Upper lobe of left lung (tissue), 6 donors: ENCODE data around the gene QRFP. TPM values are rescaled to one million over a fixed set of nuclear protein-coding genes. Genes with fewer than 3 reads are reported as not detected.

ENCODE experiments used
- ATAC-seq, 2 donors: fragments of 200-7000 bp; cut with Tn5 transposase; one replicate each; pipeline ENCODE4 v1.9.1; 2022; ENCODE audit warnings: mild to moderate bottlenecking in 2 of 2, moderate library complexity in 2 of 2; ENCODE audit not compliant: low FRiP score in 2 of 2
- DNase-seq, 2 donors: peaks; one replicate each; pipeline ENCODE4 v3.0.0-alpha.2; 2019 to 2020
- H3K27ac ChIP-seq, 4 donors: fragments of 200-600 bp; sonication (generic); one replicate each; pipeline ENCODE4 v1.5.1; 2016 to 2019
- H3K27me3 ChIP-seq, 4 donors: fragments of 200-600 bp; sonication (generic); one replicate each; pipeline ENCODE4 v1.5.1; 2017 to 2019
- H3K36me3 ChIP-seq, 4 donors: fragments of 200-600 bp; sonication (generic); one replicate each; pipeline ENCODE4 v1.5.1; 2016 to 2019
- H3K4me1 ChIP-seq, 4 donors: fragments of 200-600 bp; sonication (generic); one replicate each; pipeline ENCODE4 v1.5.1; 2018 to 2019
- H3K4me3 ChIP-seq, 4 donors: fragments of 200-600 bp; sonication (generic); one replicate each; pipeline ENCODE4 v1.5.1; 2017 to 2019; ENCODE audit warnings: mild to moderate bottlenecking in 2 of 4, moderate library complexity in 1 of 4
- H3K9me3 ChIP-seq, 4 donors: fragments of 200-600 bp; sonication (generic); one replicate each; pipeline ENCODE4 v1.5.1; 2018 to 2019
- CTCF ChIP-seq, 6 experiments: fragments of 450-650 bp in 4 of 6; fragments of 200-600 bp in 2 of 6; sonication (generic) in 2 of 6; IDR thresholded peaks; one replicate each; pipeline ENCODE4 v1.5.1; 2016 to 2019; ENCODE audit warnings: antibody characterized with exemption in 6 of 6
- EP300 ChIP-seq, 4 donors: sonication (generic); formaldehyde crosslinking; IDR thresholded peaks; one replicate each; pipeline ENCODE4 v1.5.1; 2017; ENCODE audit warnings: antibody characterized with exemption in 4 of 4, control low read depth in 2 of 4
- POLR2A ChIP-seq, 4 donors: fragments of 450-650 bp; IDR thresholded peaks; one replicate each; pipeline ENCODE4 v1.5.1; 2016 to 2017; ENCODE audit warnings: antibody characterized with exemption in 4 of 4, mild to moderate bottlenecking in 2 of 4
- POLR2AphosphoS5 ChIP-seq, 2 donors: sonication (generic); formaldehyde crosslinking; IDR thresholded peaks; one replicate each; pipeline ENCODE4 v1.5.1; 2017; ENCODE audit warnings: antibody characterized with exemption in 2 of 2
- WGBS, 2 donors: methylation state at CpG; one replicate each; pipeline ENCODE4 v1.1.5; 2017 to 2018; 5-methylcytosine and 5-hydroxymethylcytosine counted together
- total RNA-seq, 6 donors: library from RNA; depleted of rRNA in 4 of 6; stranded (reverse); fragments of >200 nt in 4 of 6; gene quantifications; one replicate each; pipeline versions ENCODE4 v1.1.0 to v1.2.1, GENCODE V29; 2016 to 2021
- donor health status: DM: no; HTN: no; CAD: no; lungs with moderate emphysema.
- donor health status: DM: no; HTN: yes; CAD: no; lungs with severe emphysema.

The QRFP gene
- total RNA-seq, 6 donors from 2014 or later, result not detected

GRCh38 chr9:130930132-130930803 is 33.7 kb upstream of the QRFP start:
- no peak for DNase-seq
- H3K9me3 ChIP-seq, result no peaks in the 10 kb centered on the region
- H3K36me3 ChIP-seq, result no peaks in the 10 kb centered on the region
- no peak for TF ChIP-seq POLR2AphosphoS5 (IDR thresholded peaks at IDR 0.05)
- WGBS, 2 donors, result 84 to 89% methylated on average over 23 of the region's 23 CpGs
- H3K4me3 ChIP-seq, result no peak overlapping the region
- no peak for ATAC-seq
- H3K27ac ChIP-seq, result no peak overlapping the region
- peaks cover 0 to 10% (median 8%) of the 10 kb centered on the region in 4 donors for H3K4me1 ChIP-seq
- H3K27me3 ChIP-seq, result peaks cover 0 to 3% (median 0%) of the 10 kb centered on the region in 4 donors

- 84 to 90% methylated on average over 3 to 23 of the region's 36 CpGs for WGBS, 2 donors
Measured at GRCh38 chr9:130929571-130930038, 33.0 kb upstream of the QRFP start.

GRCh38 chr9:130927995-130928900 is 31.6 kb upstream of the QRFP start:
- TF ChIP-seq CTCF (IDR thresholded peaks at IDR 0.05) (no peak), EP300 (IDR thresholded peaks at IDR 0.05) (no peak), POLR2AphosphoS5 (IDR thresholded peaks at IDR 0.05) (no peak), POLR2A (IDR thresholded peaks at IDR 0.05) (no peak)
- H3K4me3 ChIP-seq, result no peak overlapping the region
- peaks cover 0 to under 1% (median 0%) of the 10 kb centered on the region in 4 donors for H3K27me3 ChIP-seq
- ATAC-seq (no peak), DNase-seq (peak; percentile 41 to 89)
- no peak overlapping the region for H3K27ac ChIP-seq
- 57 to 79% methylated on average over 3 to 14 of the region's 14 CpGs for WGBS, 2 donors
- no peaks in the 10 kb centered on the region for H3K36me3 ChIP-seq
- H3K4me1 ChIP-seq, result peaks cover 0 to 8% (median 4%) of the 10 kb centered on the region in 4 donors
- H3K9me3 ChIP-seq, result no peaks in the 10 kb centered on the region

More at GRCh38 chr9:130929571-130930038, 33.0 kb upstream of the QRFP start:
- no peak for DNase-seq
- Histone ChIP-seq H3K4me1 (peaks cover 0 to 10% (median 6%) of the 10 kb centered on the region in 4 donors), H3K27ac (no peak overlapping the region), H3K9me3 (no peaks in the 10 kb centered on the region), H3K27me3 (peaks cover 0 to 3% (median 0%) of the 10 kb centered on the region in 4 donors), H3K4me3 (no peak overlapping the region), H3K36me3 (no peaks in the 10 kb centered on the region)
- TF ChIP-seq EP300 (IDR thresholded peaks at IDR 0.05), result no peak
- no peak for TF ChIP-seq POLR2AphosphoS5 (IDR thresholded peaks at IDR 0.05)
- TF ChIP-seq POLR2A (IDR thresholded peaks at IDR 0.05), result no peak
- no peak for TF ChIP-seq CTCF (IDR thresholded peaks at IDR 0.05)
- no peak for ATAC-seq

GRCh38 chr9:130927338-130927737 is 30.7 kb upstream of the QRFP start:
- no peak for TF ChIP-seq EP300 (IDR thresholded peaks at IDR 0.05)
- TF ChIP-seq CTCF (IDR thresholded peaks at IDR 0.05), result no peak
- TF ChIP-seq POLR2AphosphoS5 (IDR thresholded peaks at IDR 0.05), result no peak
- TF ChIP-seq POLR2A (IDR thresholded peaks at IDR 0.05), result no peak
- no peaks in the 10 kb centered on the region for H3K9me3 ChIP-seq
- H3K4me3 ChIP-seq, result no peak overlapping the region
- 90 to 93% methylated on average over 6 to 10 of the region's 10 CpGs for whole genome bisulfite sequencing, 2 donors
- no peaks in the 10 kb centered on the region for H3K36me3 ChIP-seq
- no peak for ATAC-seq
- H3K4me1 ChIP-seq, result peaks cover 0 to 3% (median 1%) of the 10 kb centered on the region in 4 donors
- no peak overlapping the region for H3K27ac ChIP-seq
- DNase-seq, result no peak
- no peaks in the 10 kb centered on the region for H3K27me3 ChIP-seq

- Histone ChIP-seq H3K4me1 (no peaks in the 10 kb centered on the region), H3K36me3 (no peaks in the 10 kb centered on the region), H3K9me3 (no peaks in the 10 kb centered on the region), H3K4me3 (no peak overlapping the region), H3K27ac (no peak overlapping the region), H3K27me3 (no peaks in the 10 kb centered on the region)
- WGBS, 2 donors, result 79 to 84% methylated on average over 15 to 19 of the region's 19 CpGs
- DNase-seq (no peak), ATAC-seq (no peak)
- TF ChIP-seq CTCF (IDR thresholded peaks at IDR 0.05), result no peak
- no peak for TF ChIP-seq EP300 (IDR thresholded peaks at IDR 0.05)
- TF ChIP-seq POLR2AphosphoS5 (IDR thresholded peaks at IDR 0.05), result no peak
- no peak for TF ChIP-seq POLR2A (IDR thresholded peaks at IDR 0.05)
Measured at GRCh38 chr9:130925050-130925678, 28.6 kb upstream of the QRFP start.
